Chondrocyte (in vitro differentiated cells): ENCODE measurements around the gene FABP3. TPM values are rescaled to one million over a fixed set of nuclear protein-coding genes. Genes with fewer than 3 reads are reported as not detected.

Experiments
- DNase-seq: peaks from one replicate; pipeline ENCODE4 v3.0.0; 2021; ENCODE audit warnings: mixed read lengths, low spot score
- H3K27ac Mint-ChIP-seq: one replicate; pipeline ENCODE4 v1.8.0; 2021; ENCODE audit warnings: mild to moderate bottlenecking, moderate library complexity, mixed read lengths; ENCODE audit not compliant: unreplicated experiment
- H3K27me3 Mint-ChIP-seq: 2 replicates; pipeline ENCODE4 v1.8.0; 2021; ENCODE audit warnings: low read depth, mixed read lengths
- H3K36me3 Mint-ChIP-seq: 2 replicates; pipeline ENCODE4 v1.8.0; 2021; ENCODE audit warnings: low read depth, mixed read lengths
- H3K4me1 Mint-ChIP-seq: 2 replicates; pipeline ENCODE4 v1.8.0; 2021; ENCODE audit warnings: low read depth, mild to moderate bottlenecking, mixed read lengths
- H3K4me3 Mint-ChIP-seq: one replicate; pipeline ENCODE4 v1.8.0; 2021; ENCODE audit warnings: mild to moderate bottlenecking, moderate library complexity, mixed read lengths; ENCODE audit not compliant: unreplicated experiment
- H3K9me3 Mint-ChIP-seq: 2 replicates; pipeline ENCODE4 v1.8.0; 2021; ENCODE audit warnings: low read depth, mixed read lengths
- CTCF ChIP-seq: fragments of 200-600 bp; sonication (generic); IDR thresholded peaks from 2 replicates; pipeline ENCODE4 v1.5.0; 2021; ENCODE audit warnings: antibody characterized with exemption, mild to moderate bottlenecking, moderate library complexity
- total RNA-seq: library from RNA; stranded (reverse); gene quantifications from 3 replicates; pipeline ENCODE4 v1.2.1, GENCODE V29; 2021

Gene FABP3
- total RNA-seq, 1 donor from 2014 or later, result 81.4 TPM

DNA sequence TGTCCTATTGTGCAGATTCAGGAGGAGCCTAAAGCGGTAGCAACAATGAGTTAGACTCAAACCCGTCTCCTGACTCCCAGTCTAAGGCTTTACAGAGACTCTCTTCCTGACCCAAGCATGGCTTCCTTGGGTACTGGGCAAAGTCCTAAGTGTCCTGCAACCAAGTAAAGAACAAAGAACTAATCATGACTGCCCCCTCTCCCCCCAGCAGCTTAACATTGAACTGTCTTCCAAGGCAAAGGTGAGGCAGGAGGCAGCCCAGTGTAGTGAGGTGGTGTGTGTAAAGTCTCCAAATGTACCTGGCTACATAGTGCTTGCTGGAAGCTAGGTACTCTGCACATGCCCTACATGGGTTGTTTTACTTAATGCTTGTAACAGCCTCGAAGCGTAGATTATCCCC, 2.3 kb downstream of the FABP3 start:
- H3K9me3 Mint-ChIP-seq, result no peaks in the 10 kb centered on the region
- H3K4me1 Mint-ChIP-seq, result peaks cover 61% of the 10 kb centered on the region
- H3K27me3 Mint-ChIP-seq, result no peaks in the 10 kb centered on the region
- DNase-seq, result no peak
- no peak overlapping the region for H3K27ac Mint-ChIP-seq
- no peak for TF ChIP-seq CTCF
- peaks cover 21% of the 10 kb centered on the region for H3K36me3 Mint-ChIP-seq
- H3K4me3 Mint-ChIP-seq, result peak overlapping the region; percentile 12

DNA sequence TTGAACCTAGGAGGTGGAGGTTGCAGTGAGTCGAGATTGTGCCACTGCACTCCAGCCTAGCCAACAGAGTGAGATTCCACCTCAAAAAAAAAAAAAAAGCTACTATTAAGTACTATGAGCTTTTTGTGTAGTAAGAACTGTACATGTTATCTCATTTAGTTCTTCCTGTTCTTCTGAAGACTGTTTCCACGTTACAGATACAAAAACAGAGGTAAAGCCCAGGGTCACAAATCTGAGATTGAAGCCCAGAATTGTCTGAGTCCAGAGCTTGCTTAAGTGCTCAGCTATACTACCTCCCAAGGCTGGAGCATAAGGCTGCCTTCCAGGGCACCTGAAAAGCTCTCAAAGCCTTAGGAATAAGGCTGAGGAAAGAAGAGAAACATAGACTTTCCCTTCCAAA, 2.9 kb downstream of the FABP3 start:
- DNase-seq, result no peak
- H3K27me3 Mint-ChIP-seq, result no peaks in the 10 kb centered on the region
- H3K36me3 Mint-ChIP-seq, result peaks cover 25% of the 10 kb centered on the region
- H3K4me3 Mint-ChIP-seq, result no peak overlapping the region
- H3K4me1 Mint-ChIP-seq, result peaks cover 60% of the 10 kb centered on the region
- H3K27ac Mint-ChIP-seq, result no peak overlapping the region
- H3K9me3 Mint-ChIP-seq, result no peaks in the 10 kb centered on the region
- no peak for TF ChIP-seq CTCF

DNA sequence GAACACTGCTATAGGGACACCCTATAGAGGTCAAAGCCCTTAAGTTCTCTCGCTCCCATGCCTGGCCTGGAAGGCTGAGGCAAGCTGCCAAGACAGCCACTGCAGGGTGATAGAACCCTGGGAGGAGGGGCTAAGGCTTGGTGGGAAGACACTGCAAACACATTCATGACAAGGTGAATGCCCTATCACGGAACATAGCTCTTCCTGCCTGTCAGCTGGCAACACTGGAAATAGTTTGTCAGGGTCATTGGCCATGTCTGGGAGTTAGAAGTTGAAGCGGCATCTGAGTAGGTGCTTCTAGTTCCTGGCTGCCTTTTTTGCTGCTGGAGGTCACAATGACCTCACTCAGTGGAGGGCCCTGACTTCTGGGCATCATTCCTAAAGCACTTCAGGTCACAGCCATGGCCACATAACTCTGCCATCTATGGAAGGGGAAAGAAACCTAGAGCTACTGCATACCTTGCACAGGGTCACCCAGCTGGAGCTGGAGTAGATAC, 4.2 kb downstream of the FABP3 start:
- no peak for DNase-seq
- Mint-ChIP-seq H3K9me3 (no peaks in the 10 kb centered on the region), H3K27ac (no peak overlapping the region), H3K36me3 (peaks cover 34% of the 10 kb centered on the region), H3K4me3 (no peak overlapping the region), H3K4me1 (peaks cover 46% of the 10 kb centered on the region), H3K27me3 (no peaks in the 10 kb centered on the region)
- no peak for TF ChIP-seq CTCF

GRCh38 chr1:31366796-31367195, 6.1 kb downstream of the FABP3 start:
- DNase-seq, result no peak
- Mint-ChIP-seq H3K36me3 (peaks cover 34% of the 10 kb centered on the region), H3K27me3 (no peaks in the 10 kb centered on the region), H3K27ac (peak overlapping the region; percentile 22), H3K4me3 (no peak overlapping the region), H3K9me3 (no peaks in the 10 kb centered on the region), H3K4me1 (peaks cover 30% of the 10 kb centered on the region)
- TF ChIP-seq CTCF, result no peak

- H3K27me3 Mint-ChIP-seq, result no peaks in the 10 kb centered on the region
- H3K9me3 Mint-ChIP-seq, result no peaks in the 10 kb centered on the region
- no peak overlapping the region for H3K4me3 Mint-ChIP-seq
- H3K36me3 Mint-ChIP-seq, result peaks cover 37% of the 10 kb centered on the region
- H3K27ac Mint-ChIP-seq, result no peak overlapping the region
- no peak for DNase-seq
- TF ChIP-seq CTCF, result no peak
- H3K4me1 Mint-ChIP-seq, result peaks cover 12% of the 10 kb centered on the region
These were observed 8.2 kb downstream of the FABP3 start for GRCh38 chr1:31364561-31365250.
